KMS-11 (cell line): ENCODE data around the gene SUPV3L1.

Experiments
- H2AFZ ChIP-seq: fragments of 200-600 bp; sonication (generic); 2 replicates; pipeline ENCODE4 v1.6.1; 2016; ENCODE audit warnings: antibody characterized with exemption, mixed run types, low read depth
- H3K27ac ChIP-seq: fragments of 200-600 bp; sonication (generic); 2 replicates; pipeline ENCODE4 v1.6.1; 2016; ENCODE audit warnings: mild to moderate bottlenecking, mixed run types
- H3K27me3 ChIP-seq: fragments of 200-600 bp; sonication (generic); 2 replicates; pipeline ENCODE4 v1.6.1; 2017; ENCODE audit warnings: mild to moderate bottlenecking, low read depth, mixed run types, moderate library complexity; ENCODE audit not compliant: insufficient read depth
- H3K36me3 ChIP-seq: fragments of 200-600 bp; sonication (generic); 2 replicates; pipeline ENCODE4 v1.6.1; 2017; ENCODE audit warnings: mild to moderate bottlenecking, mixed run types; ENCODE audit not compliant: insufficient read depth
- H3K4me1 ChIP-seq: fragments of 200-600 bp; sonication (generic); 2 replicates; pipeline ENCODE4 v1.6.1; 2016; ENCODE audit warnings: mild to moderate bottlenecking, low read depth, mixed run types; ENCODE audit not compliant: poor library complexity, severe bottlenecking
- H3K4me2 ChIP-seq: fragments of 200-600 bp; sonication (generic); 2 replicates; pipeline ENCODE4 v1.7.0; 2016; ENCODE audit warnings: mild to moderate bottlenecking, mixed run types
- H3K4me3 ChIP-seq: fragments of 200-600 bp; sonication (generic); IDR thresholded peaks from 2 replicates; pipeline ENCODE4 v1.6.1; 2017; ENCODE audit warnings: low read depth, low read length, mixed read lengths; ENCODE audit not compliant: insufficient read depth
- H3K79me2 ChIP-seq: fragments of 200-600 bp; sonication (generic); 2 replicates; pipeline ENCODE4 v1.6.1; 2016; ENCODE audit warnings: low read depth, mixed run types; ENCODE audit not compliant: insufficient read depth
- H3K9ac ChIP-seq: fragments of 200-600 bp; sonication (generic); 2 replicates; pipeline ENCODE4 v1.6.1; 2016; ENCODE audit warnings: mild to moderate bottlenecking, mixed run types
- H4K20me1 ChIP-seq: fragments of 200-600 bp; sonication (generic); 2 replicates; pipeline ENCODE4 v1.6.1; 2016; ENCODE audit warnings: mild to moderate bottlenecking, mixed run types; ENCODE audit not compliant: insufficient read depth
- TF ChIP-seq, protein P1 (sequence below): fragments of 200-600 bp; sonication (generic); conservative IDR thresholded peaks from 2 replicates; pipeline ENCODE4 v1.6.1; 2017; ENCODE audit warnings: low read depth, mild to moderate bottlenecking, antibody characterized with exemption, low read length, moderate library complexity, mixed read lengths

The SUPV3L1 gene

GRCh38 chr10:69176823-69177222 is 3.2 kb upstream of the SUPV3L1 start:
- H3K4me3 ChIP-seq: no peak overlapping the region
- H3K4me1 ChIP-seq: peaks cover 20% of the 10 kb centered on the region
- H3K36me3 ChIP-seq: no peaks in the 10 kb centered on the region
- TF ChIP-seq, protein P1, sequence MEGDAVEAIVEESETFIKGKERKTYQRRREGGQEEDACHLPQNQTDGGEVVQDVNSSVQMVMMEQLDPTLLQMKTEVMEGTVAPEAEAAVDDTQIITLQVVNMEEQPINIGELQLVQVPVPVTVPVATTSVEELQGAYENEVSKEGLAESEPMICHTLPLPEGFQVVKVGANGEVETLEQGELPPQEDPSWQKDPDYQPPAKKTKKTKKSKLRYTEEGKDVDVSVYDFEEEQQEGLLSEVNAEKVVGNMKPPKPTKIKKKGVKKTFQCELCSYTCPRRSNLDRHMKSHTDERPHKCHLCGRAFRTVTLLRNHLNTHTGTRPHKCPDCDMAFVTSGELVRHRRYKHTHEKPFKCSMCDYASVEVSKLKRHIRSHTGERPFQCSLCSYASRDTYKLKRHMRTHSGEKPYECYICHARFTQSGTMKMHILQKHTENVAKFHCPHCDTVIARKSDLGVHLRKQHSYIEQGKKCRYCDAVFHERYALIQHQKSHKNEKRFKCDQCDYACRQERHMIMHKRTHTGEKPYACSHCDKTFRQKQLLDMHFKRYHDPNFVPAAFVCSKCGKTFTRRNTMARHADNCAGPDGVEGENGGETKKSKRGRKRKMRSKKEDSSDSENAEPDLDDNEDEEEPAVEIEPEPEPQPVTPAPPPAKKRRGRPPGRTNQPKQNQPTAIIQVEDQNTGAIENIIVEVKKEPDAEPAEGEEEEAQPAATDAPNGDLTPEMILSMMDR: no peak
- H3K27ac ChIP-seq: no peak overlapping the region
- no peak overlapping the region for H2AFZ ChIP-seq
- no peaks in the 10 kb centered on the region for H3K27me3 ChIP-seq
- no peak overlapping the region for H3K4me2 ChIP-seq
- no peaks in the 10 kb centered on the region for H4K20me1 ChIP-seq
- no peak overlapping the region for H3K9ac ChIP-seq
- H3K79me2 ChIP-seq: peaks cover 15% of the 10 kb centered on the region

DNA sequence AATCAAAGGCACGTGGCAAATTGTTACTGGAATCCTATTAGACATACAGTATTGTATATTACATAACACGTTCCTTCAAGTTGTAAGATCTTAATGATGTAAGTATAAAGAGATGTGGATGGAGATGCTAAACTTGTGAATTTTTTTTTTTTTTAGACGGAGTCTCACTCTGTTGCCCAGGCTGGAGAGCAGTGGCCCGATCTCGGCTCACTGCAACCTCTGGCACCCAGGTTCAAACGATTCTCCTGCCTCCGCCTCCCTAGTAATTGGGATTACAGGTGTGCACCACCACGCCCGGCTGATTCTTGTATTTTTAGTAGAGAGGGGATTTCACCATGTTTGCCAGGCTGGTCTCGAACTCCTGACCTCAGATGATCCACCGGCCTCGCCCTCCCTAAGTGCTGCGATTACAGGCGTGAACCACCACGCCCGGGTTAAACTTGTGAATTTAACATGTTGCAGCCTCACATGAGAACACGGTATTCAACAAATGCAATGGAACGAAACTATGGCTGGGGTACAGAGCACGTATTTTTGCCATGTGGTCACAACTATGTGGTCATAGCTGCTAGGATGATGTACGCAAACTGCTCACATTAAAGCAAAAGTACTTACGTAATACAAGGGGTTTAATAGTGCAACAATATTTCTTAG is 818 bp upstream of the SUPV3L1 start:
- peaks cover 17% of the 10 kb centered on the region for H3K4me1 ChIP-seq
- H3K36me3 ChIP-seq: no peaks in the 10 kb centered on the region
- peak overlapping the region; percentile 51 for H2AFZ ChIP-seq
- TF ChIP-seq, protein P1: no peak
- peaks cover 39% of the 10 kb centered on the region for H3K79me2 ChIP-seq
- peak overlapping the region; percentile 77 for H3K27ac ChIP-seq
- peak overlapping the region; percentile 89 for H3K9ac ChIP-seq
- H3K4me2 ChIP-seq: peak overlapping the region; percentile 53
- no peaks in the 10 kb centered on the region for H4K20me1 ChIP-seq
- H3K27me3 ChIP-seq: no peaks in the 10 kb centered on the region
- no peak overlapping the region for H3K4me3 ChIP-seq

GRCh38 chr10:69180525-69181204 is 631 bp downstream of the SUPV3L1 start:
- peak overlapping the region; percentile 77 for H3K27ac ChIP-seq
- H3K4me1 ChIP-seq: peaks cover 17% of the 10 kb centered on the region
- H3K4me3 ChIP-seq: peak overlapping the region; percentile 19
- H3K9ac ChIP-seq: peak overlapping the region; percentile 89
- H3K79me2 ChIP-seq: peaks cover 54% of the 10 kb centered on the region
- H4K20me1 ChIP-seq: no peaks in the 10 kb centered on the region
- peak overlapping the region; percentile 66 for H3K4me2 ChIP-seq
- TF ChIP-seq, protein P1: no peak
- H2AFZ ChIP-seq: peak overlapping the region; percentile 51
- no peaks in the 10 kb centered on the region for H3K27me3 ChIP-seq
- no peaks in the 10 kb centered on the region for H3K36me3 ChIP-seq

GRCh38 chr10:69181433-69181832 is 1.4 kb downstream of the SUPV3L1 start:
- TF ChIP-seq, protein P1: no peak
- H3K79me2 ChIP-seq: peaks cover 61% of the 10 kb centered on the region
- H3K27me3 ChIP-seq: no peaks in the 10 kb centered on the region
- H3K4me3 ChIP-seq: no peak overlapping the region
- H3K27ac ChIP-seq: peak overlapping the region; percentile 77
- peak overlapping the region; percentile 89; the same call in 1 of the 2 replicates for H3K9ac ChIP-seq
- 0 out of 2 replicates have a peak, but pooled peaks cover 3% of the 10 kb centered on the region for H4K20me1 ChIP-seq
- peaks cover 17% of the 10 kb centered on the region for H3K4me1 ChIP-seq
- H3K4me2 ChIP-seq: peak overlapping the region; percentile 66
- H2AFZ ChIP-seq: no peak overlapping the region
- no peaks in the 10 kb centered on the region for H3K36me3 ChIP-seq
